ENCODE data around the gene RLF. TPM values are rescaled to one million over a fixed set of nuclear protein-coding genes. Genes with fewer than 3 reads are reported as not detected.
A peak's percentile ranks its signal among the peaks of the same experiment; 100 is the strongest.

The RLF gene
- total RNA-seq, 6 experiments from 2014 or later, result 7.2 to 10.2 (median 8.8) TPM

GRCh38 chr1:40267767-40268187 lies 106.6 kb downstream of the RLF start:
- peaks cover 40% of the 10 kb centered on the region for H3K36me3 Mint-ChIP-seq (ENCODE audit: low read depth)
- H3K9me3 Mint-ChIP-seq, result no peaks in the 10 kb centered on the region
- no peaks in the 10 kb centered on the region for H3K27me3 Mint-ChIP-seq (ENCODE audit: insufficient read depth)
- peak overlapping the region; percentile 69 for H3K4me3 Mint-ChIP-seq
- no peak for TF ChIP-seq CTCF (IDR thresholded peaks at IDR 0.05)
- H3K27ac Mint-ChIP-seq, result peak overlapping the region; percentile 97
- DNase-seq, result peak; percentile 99
- peaks cover 51% of the 10 kb centered on the region for H3K4me1 Mint-ChIP-seq (ENCODE audit: low read depth)

DNA sequence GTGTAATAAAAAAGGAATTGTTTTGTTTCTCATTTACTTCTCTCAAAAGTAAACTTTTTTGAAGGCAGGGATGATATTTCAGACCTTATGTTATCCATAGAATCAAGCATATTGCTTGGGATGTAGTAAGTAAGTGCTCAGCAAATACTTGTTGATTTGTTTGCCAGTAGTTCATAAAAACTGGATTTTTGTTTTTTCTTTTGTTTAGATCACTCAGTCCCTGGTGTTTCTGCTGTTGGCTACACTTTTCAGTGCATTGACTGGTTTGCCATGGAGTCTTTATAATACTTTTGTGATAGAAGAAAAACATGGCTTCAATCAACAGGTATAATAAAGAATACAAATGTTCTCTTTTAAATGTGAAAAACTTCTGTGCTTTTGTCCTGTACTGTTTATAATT lies 107.0 kb downstream of the RLF start:
- TF ChIP-seq CTCF (IDR thresholded peaks at IDR 0.05), result no peak
- Mint-ChIP-seq H3K36me3 (ENCODE audit: low read depth) (peaks cover 40% of the 10 kb centered on the region), H3K9me3 (no peaks in the 10 kb centered on the region), H3K4me1 (ENCODE audit: low read depth) (peaks cover 46% of the 10 kb centered on the region), H3K4me3 (peak overlapping the region; percentile 69), H3K27ac (peak overlapping the region; percentile 97), H3K27me3 (ENCODE audit: insufficient read depth) (no peaks in the 10 kb centered on the region)
- DNase-seq, result no peak

DNA sequence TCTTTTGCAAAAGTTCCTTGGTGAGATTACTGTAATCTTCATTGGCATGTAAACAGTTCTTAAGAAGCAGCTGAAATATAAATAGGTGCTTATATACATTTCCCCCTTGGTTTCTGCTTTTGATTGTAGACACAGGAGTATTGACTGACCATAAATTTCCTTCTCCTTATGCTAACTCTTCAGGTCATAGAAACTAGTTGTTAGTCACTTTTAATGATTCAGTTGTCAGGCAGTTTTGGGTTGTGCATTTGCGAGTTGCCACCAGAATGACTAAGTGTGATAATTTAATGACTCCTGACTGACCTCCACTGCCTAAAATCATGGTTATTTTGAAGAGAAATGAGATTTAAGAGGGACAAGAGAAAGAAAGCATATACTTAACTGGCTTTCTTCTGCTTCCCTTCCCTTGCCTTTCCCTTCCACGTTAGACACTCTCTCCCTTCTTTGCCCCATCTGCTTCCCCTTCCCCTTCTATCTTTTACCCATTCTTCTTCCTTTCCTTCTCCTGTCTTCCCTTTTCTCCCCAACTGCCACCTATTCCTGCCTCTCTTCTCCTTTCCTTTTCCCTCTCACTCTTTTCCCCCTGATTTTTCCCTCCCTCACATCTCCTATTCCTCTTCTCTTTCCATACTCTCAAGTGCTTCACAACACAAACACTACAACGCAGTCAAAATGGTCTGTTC lies 109.1 kb downstream of the RLF start:
- Mint-ChIP-seq H3K9me3 (no peaks in the 10 kb centered on the region), H3K4me1 (ENCODE audit: low read depth) (peaks cover 40% of the 10 kb centered on the region), H3K36me3 (ENCODE audit: low read depth) (peaks cover 44% of the 10 kb centered on the region), H3K4me3 (0 out of 2 replicates have a peak overlapping the region, but pooled peaks have one; percentile 6), H3K27me3 (ENCODE audit: insufficient read depth) (no peaks in the 10 kb centered on the region), H3K27ac (peak overlapping the region; percentile 82)
- no peak for TF ChIP-seq CTCF (IDR thresholded peaks at IDR 0.05)
- DNase-seq, result peak; percentile 54

DNA sequence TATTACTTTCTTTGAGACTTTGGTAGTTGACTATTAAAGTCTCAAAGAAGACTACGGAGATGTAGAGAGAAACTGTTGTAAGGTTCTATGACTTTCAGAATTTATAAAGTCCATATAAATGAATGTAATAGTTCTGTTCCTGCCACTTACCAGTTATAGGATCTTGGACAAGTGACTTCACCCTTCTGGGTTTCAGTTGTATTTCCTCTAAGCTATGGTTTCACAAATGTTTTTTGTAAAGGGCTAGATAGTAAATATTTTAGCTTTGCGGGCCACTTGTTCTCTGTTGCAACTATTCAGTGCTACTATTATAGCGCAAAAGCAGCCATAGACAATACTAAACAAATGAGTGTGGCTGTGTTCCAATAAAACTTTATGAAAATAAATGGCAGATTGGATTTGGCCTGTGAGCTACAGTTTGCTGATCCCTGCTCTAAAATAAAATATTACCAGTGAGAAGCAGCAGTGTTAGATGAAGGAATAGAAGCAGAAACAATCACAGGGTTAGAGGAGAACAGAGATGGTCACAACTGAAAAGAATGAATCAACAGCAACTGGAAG lies 111.5 kb downstream of the RLF start:
- no peak for DNase-seq
- H3K36me3 Mint-ChIP-seq (ENCODE audit: low read depth), result peaks cover 50% of the 10 kb centered on the region
- H3K9me3 Mint-ChIP-seq, result no peaks in the 10 kb centered on the region
- H3K4me3 Mint-ChIP-seq, result no peak overlapping the region
- no peaks in the 10 kb centered on the region for H3K27me3 Mint-ChIP-seq (ENCODE audit: insufficient read depth)
- no peak for TF ChIP-seq CTCF (IDR thresholded peaks at IDR 0.05)
- no peak overlapping the region for H3K27ac Mint-ChIP-seq
- peaks cover 20% of the 10 kb centered on the region for H3K4me1 Mint-ChIP-seq (ENCODE audit: low read depth)

DNA sequence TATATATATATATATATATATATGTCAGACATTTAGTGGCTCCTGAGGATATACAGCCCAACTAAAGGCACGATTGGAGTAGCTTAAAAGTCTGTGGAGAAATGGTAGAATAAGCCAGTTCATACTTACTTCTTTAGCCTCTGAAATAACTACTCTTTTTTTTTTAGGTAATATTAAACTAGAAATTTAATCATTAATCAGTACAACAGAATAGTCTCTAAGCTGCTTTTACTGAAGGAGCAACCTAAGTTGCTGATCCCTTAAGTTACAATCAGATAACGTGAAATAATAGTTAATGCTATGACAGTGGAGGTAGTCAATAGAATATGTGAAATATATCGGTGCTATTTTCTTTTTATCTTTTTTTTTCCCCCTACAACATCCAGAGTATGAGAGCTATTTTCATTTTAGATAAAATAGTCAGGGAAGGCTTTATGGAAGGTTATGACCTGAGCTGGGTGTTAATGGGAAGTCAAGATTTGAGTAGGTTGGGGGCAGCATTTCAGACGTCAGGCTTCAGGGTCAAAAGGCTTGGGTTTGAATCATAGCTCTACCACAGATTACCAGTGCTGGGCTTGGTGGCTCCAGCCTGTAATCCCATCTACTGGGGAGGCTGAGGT lies 112.5 kb downstream of the RLF start:
- no peak for DNase-seq

More for the DNA sequence above, 112.5 kb downstream of the RLF start:
- Mint-ChIP-seq H3K4me3 (no peak overlapping the region), H3K36me3 (ENCODE audit: low read depth) (peaks cover 46% of the 10 kb centered on the region), H3K27me3 (ENCODE audit: insufficient read depth) (no peaks in the 10 kb centered on the region), H3K27ac (no peak overlapping the region), H3K4me1 (ENCODE audit: low read depth) (peaks cover 13% of the 10 kb centered on the region), H3K9me3 (no peaks in the 10 kb centered on the region)
- TF ChIP-seq CTCF (IDR thresholded peaks at IDR 0.05), result no peak
